ENCODE measurements around the gene GATAD1.
"Not testable (repeated sequence)": the region's sequence is repeated elsewhere in the genome, so short reads cannot be mapped to it uniquely, and the experiment has no call there.

GATAD1 gene

GRCh38 chr7:92436612-92437445 lies 10.5 kb upstream of the GATAD1 start:
- no peak for DNase-seq (ENCODE audit: low read depth)

- DNase-seq (ENCODE audit: low read depth) = no peak
Observed at GRCh38 chr7:92437956-92438491, 9.3 kb upstream of the GATAD1 start.

DNA sequence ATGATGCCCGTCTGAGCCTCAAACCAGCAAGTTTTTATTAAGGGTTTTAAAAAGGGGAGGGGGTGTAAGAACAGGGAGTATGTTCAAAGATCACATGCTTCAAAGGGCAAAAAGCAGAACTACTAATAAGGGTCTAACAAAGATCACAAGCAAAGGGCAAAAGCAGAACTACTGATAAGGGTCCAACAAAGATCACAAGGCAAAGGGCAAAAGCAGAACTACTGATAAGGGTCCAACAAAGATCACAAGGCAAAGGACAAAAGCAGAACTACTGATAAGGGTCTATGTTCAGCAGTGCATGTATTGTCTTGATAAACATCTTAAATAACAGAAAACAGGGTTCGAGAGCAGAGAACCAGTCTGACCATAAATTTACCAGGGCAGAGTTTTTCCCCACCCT lies 4.6 kb upstream of the GATAD1 start:
- not testable (repeated sequence) for DNase-seq (ENCODE audit: low read depth)

GRCh38 chr7:92446869-92447344 lies 375 bp upstream of the GATAD1 start:
- DNase-seq (ENCODE audit: low read depth) = no peak

GRCh38 chr7:92448205-92448747 lies 994 bp downstream of the GATAD1 start:
- DNase-seq (ENCODE audit: low read depth) = peak; percentile 43

GRCh38 chr7:92451645-92452044 lies 4.4 kb downstream of the GATAD1 start:
- no peak for DNase-seq (ENCODE audit: low read depth)

- no peak for DNase-seq (ENCODE audit: low read depth)
Observed at GRCh38 chr7:92456236-92456635, 9.0 kb downstream of the GATAD1 start.

DNA sequence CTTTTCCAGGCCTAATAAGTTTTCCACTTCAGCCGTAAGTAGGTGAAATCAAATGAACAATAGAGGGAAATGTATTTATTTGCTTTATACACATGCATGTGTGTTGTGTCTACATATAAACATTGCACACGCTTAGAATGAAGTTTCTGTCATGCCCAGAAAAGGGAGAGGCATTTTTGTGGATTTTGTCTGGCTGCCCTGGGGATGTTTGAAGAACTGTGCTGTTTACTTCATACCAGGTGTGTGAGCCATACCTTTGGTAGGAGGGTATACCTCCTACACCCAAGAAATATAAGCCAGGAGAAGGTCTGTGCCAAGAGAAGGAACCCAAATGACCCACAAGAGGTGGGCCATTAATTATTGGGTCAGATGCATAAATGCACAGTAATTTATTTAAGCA lies 12.8 kb downstream of the GATAD1 start:
- no peak for DNase-seq (ENCODE audit: low read depth)

DNA sequence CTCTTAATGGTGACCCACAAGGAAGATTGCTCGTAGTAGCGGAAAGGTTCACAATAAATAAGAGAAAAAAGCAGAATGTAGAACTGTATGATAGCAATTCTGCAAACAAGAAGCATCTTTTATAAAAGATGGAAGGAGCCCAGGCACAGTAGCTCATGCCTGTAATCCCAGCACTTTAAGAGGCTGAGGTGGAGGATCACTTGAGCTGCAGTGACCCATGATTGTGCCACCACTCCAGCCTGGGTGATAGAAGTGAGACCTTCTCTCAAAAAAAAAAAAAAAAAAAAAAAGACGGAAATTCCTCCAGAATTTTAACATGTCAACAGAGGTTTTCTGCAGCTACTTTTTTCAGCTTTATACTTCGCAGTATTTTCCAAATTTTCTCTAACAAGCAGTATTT lies 13.2 kb downstream of the GATAD1 start:
- no peak for DNase-seq (ENCODE audit: low read depth)

GRCh38 chr7:92461027-92462003 lies 14.0 kb downstream of the GATAD1 start:
- no peak for DNase-seq (ENCODE audit: low read depth)

DNA sequence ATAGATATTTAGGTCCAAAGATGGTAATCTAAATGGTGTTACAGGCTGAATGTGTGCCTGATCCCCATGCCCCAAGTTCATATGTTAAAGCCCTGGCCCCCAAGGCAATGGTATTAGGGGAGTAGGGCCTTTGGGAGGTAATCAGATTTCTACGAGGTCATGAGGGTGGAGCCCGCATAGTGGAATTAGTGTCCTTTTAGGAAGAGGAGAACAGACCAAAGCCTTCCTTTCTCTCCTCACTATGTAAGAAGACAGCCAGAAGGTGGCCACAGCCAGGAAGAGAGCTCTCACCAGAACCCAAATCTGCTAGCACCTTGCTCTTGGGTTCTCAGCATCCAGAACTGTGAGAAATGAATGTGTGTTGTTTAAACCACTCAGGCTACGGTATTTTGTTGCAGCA lies 15.3 kb downstream of the GATAD1 start:
- DNase-seq (ENCODE audit: low read depth) = no peak

- DNase-seq (ENCODE audit: low read depth) = no peak
Observed at GRCh38 chr7:92464515-92464914, 17.2 kb downstream of the GATAD1 start.

DNA sequence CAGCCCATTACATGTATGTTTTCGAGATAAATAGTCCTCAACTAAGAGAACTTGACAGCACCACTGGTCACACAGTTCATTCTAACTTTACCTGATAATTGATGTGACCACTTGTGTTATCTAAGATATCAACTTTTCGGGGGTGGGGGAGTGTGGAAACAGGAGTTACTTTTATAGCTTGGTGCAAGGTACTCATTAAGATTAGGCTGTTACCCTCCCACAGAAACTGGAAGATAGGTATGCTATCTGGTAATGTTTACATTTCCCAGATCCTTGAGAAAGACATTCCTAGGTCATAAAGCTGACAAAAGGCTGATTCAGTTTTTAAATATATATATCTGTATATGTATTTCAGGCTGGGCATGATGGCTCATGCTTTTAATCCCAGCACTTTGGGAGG lies 19.4 kb downstream of the GATAD1 start:
- DNase-seq (ENCODE audit: low read depth) = no peak

DNA sequence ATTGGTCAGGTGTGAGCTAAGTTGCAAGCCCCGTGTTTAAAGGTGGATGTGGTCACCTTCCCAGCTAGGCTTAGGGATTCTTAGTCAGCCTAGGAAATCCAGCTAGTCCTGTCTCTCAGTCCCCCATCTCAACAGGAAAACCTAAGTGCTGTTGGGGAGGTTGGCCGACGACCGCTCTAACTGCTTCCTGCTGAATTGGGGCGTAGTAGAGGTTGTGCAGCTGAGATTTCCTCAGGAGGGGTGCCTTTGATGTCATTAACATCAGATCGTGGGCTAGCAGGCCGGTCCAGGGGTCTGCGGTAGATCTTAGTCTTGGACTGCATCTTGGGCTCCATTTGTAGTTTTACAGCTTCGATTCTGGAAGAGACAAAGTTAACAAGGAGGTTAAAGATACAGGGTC lies 21.3 kb downstream of the GATAD1 start:
- DNase-seq (ENCODE audit: low read depth) = not testable (repeated sequence)

DNA sequence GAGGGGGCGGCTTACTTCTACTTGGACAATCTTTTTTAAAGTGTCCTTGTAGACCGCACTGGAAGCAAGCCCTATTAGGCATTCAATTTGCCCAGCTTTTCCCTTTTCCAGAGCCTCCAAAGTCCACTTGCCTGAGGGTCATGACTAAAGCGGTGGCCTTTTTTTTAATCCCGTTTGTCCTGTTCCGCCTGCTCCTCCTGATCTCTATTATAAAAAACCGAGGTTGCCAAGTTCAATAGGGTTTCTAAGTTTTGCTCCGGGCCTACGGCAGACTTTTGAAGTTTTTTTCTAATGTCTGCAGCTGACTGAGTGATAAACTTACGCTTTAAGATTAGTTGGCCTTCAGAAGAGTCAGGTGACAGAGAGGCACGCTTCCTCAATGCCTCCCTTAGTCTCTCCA lies 26.7 kb downstream of the GATAD1 start:
- not testable (repeated sequence) for DNase-seq (ENCODE audit: low read depth)

DNA sequence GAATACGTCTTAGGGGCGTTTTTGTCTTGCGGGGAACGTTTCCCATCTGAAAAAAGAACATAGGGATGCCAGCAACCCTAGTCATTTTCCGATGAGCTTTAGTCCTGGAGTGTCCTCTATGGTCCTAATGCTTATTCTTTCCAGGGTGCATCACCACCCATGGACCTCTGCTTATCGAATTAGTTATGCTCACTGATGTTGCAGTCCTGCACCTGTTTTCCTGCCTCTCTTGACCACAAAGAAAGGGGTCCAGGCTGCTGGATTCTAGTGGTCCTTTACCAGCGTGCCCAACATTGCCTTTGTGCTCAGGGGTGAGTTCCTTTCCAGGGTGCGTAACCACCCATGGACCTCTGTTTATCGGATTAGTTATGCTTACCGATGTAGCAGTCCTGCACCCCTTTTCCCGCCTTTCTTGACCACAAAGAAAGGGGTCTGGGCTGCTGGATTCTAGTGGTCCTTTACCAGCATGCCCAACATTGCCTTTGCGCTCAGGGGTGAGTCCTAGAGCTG lies 28.0 kb downstream of the GATAD1 start:
- DNase-seq (ENCODE audit: low read depth) = not testable (repeated sequence)

DNA sequence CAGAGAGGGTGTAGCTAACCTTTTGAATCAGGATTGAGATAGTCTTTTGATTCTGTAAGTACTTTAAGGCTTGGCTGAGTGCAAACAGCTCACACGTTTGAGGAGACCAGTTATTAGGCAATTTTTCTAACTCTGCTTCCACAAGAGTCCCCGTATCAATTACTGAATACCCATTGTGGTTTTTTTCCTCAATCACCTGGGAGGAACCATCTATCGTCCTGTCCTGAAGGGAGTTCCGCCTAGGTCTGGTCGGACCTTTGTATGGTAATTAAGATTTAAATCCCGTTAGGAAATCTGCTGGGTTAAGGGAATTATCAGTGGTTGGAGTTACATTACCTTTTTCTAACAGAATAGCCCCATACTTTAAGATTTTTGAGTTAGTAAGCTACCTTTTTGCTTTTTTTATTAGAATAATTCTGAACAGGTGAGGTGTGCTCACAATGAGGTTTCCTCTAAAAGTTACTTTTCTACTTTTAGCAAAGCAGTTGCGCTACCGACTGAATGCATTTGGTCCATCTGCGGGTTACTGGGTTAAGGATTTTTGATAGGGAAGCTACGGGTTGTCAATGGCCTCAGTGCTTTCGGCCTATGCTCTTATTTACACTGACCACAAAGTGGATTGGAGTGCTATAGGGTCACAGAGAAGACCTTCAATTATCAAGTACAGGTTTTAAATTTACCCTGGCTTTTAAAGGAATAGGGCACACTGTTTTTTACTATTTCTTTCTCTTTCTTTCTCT lies 28.7 kb downstream of the GATAD1 start:
- DNase-seq (ENCODE audit: low read depth) = not testable (repeated sequence)

DNA sequence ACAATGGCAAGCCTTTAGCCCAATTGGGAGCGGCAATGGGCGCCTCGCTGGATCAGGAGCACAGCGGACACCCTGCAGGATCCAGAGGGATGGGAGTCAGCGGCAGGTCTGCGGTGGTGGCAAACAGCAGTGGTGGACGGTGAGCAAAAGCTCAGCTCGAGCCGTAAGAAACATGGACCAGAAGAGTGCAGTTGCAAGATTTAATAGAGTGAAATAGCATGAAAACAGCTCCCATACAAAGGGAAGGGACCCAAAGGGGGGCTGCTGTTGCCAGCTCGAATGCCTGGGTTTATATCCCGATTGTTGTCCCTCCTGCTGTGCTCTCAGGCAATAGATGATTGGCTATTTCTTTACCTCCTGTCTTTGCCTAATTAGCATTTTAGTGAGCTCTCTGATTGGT lies 30.4 kb downstream of the GATAD1 start, which contains the start of gene ERVW-1:
ERVW-1 (minus strand) TSS at position 266 of the 400 bp plus-strand sequence. CDS start 7,565 bp downstream, outside the sequence.
- not testable (repeated sequence) for DNase-seq (ENCODE audit: low read depth)

DNA sequence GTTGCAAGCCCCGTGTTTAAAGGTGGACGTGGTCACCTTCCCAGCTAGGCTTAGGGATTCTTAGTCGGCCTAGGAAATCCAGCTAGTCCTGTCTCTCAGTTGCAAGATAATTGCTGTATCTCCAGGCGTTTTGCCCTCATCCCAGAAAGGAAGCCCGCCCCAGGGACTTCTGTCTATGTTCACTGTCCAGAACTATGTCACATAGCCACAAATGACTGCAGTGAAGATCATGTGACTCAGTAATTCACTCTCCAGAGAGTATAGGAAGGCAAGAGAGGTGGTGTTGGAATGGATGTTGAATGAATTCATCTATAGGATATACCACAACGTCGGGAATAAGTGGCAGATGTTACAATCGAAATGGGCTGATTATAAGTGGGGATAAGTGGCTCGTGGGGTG lies 30.8 kb downstream of the GATAD1 start:
- no peak for DNase-seq (ENCODE audit: low read depth)

GRCh38 chr7:92478711-92479110 lies 31.4 kb downstream of the GATAD1 start:
- DNase-seq (ENCODE audit: low read depth) = no peak

DNA sequence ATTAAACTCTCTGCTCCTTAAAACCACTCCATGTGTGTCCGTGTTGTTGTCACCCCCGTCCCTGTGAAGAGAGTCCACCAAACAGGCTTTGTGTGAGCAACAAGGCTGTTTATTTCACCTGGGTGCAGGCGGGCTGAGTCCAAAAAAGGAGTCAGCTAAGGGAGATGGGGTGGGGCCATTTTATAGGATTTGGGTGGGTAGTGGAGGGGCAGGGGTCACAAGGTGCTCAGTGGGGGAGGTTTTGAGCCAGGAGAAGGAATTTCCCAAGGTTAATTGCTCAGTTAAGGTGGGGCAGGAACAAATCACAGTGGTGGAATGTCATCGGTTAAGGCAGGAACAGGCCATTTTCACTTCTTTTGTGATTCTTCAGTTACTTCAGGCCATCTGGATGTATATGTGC lies 31.9 kb downstream of the GATAD1 start:
- DNase-seq (ENCODE audit: low read depth) = not testable (repeated sequence)

Measured in stimulated activated CD8-positive, alpha-beta memory T cell treated with anti-CD3 and anti-CD28 coated beads, Interleukin-12 subunit alpha, Interleukin-12 subunit beta, amount 100 ng/mL, for 1 hour (primary cell).